Psoas muscle (tissue), 8 donors: Measurements from ENCODE around the gene GPR132. TPM values are rescaled to one million over a fixed set of nuclear protein-coding genes. Genes with fewer than 3 reads are reported as not detected.
"Not testable (repeated sequence)": the region's sequence is repeated elsewhere in the genome, so short reads cannot be mapped to it uniquely, and the experiment has no call there.

Experiments used
- ATAC-seq, 4 donors: fragments of 200-7000 bp; cut with Tn5 transposase; one replicate each; pipeline ENCODE4 v1.9.1; 2020; ENCODE audit warnings: moderate library complexity in 3 of 4, mild to moderate bottlenecking in 2 of 4
- DNase-seq, 2 donors: peaks; one replicate each; pipeline ENCODE4 v3.0.0-alpha.2; 2020
- H3K27ac ChIP-seq: fragments of 200-600 bp; one replicate; pipeline ENCODE4 v1.8.0; 2022
- H3K27me3 ChIP-seq, 3 donors: fragments of 200-600 bp in 1 of 3; one replicate each; pipeline versions ENCODE4 v1.6.1 to v1.8.0; 2013 to 2022; ENCODE audit warnings: low read length in 2 of 3, mild to moderate bottlenecking in 2 of 3, moderate library complexity in 1 of 3; ENCODE audit not compliant: insufficient read depth in 3 of 3
- H3K36me3 ChIP-seq, 2 donors: fragments of 200-600 bp in 1 of 2; one replicate each; pipeline versions ENCODE4 v1.6.1 to v1.8.0; 2013 to 2022; ENCODE audit warnings: low read depth in 1 of 2, mild to moderate bottlenecking in 1 of 2, moderate library complexity in 1 of 2; ENCODE audit not compliant: insufficient read depth in 1 of 2
- H3K4me1 ChIP-seq: fragments of 200-600 bp; one replicate; pipeline ENCODE4 v1.8.0; 2022
- H3K4me3 ChIP-seq: fragments of 200-600 bp; one replicate; pipeline ENCODE4 v1.8.0; 2022; ENCODE audit warnings: mild to moderate bottlenecking
- H3K9me3 ChIP-seq: fragments of 200-600 bp; one replicate; pipeline ENCODE4 v1.8.0; 2022
- CTCF ChIP-seq: fragments of 200-600 bp; IDR thresholded peaks from one replicate; pipeline ENCODE4 v1.8.0; 2022; ENCODE audit warnings: antibody characterized with exemption
- WGBS, 3 donors: extraction: QIAGEN DNeasy Blood & Tissue Kit; methylation state at CpG; one replicate each; pipeline versions ENCODE4 v1.1.6 to v1.1.7; 2013; 5-methylcytosine and 5-hydroxymethylcytosine counted together
- intact Hi-C, 2 donors: fragments of 100-400 bp; cut with DNase I; formaldehyde crosslinking; loops; one replicate each; pipeline versions ENCODE4 v1.11.0 to v1.14.2; 2022
- polyA plus RNA-seq, 3 donors: library from polyadenylated mRNA; stranded (reverse); fragments of 200-250 nt; gene quantifications; one replicate each; pipeline ENCODE4 v1.2.3, GENCODE V29; 2013
- total RNA-seq, 4 donors: library from RNA; stranded (reverse); fragmentation: NEBNext Ultra II Directional in 2 of 4; extraction: Animal tissue kit (Norgen Biotek cat#: 25700) in 2 of 4; gene quantifications; one replicate each; pipeline versions ENCODE4 v1.2.1 to v1.2.4, GENCODE V29; 2021 to 2023
- donor health status: healthy with polysubstance abuse.
- donor health status: DM: no; HTN: no; CAD: no; lungs with moderate emphysema.
- donor health status: Bipolar disorder and iron deficiency.
- donor health status: healthy.
- donor health status: DM: yes; HTN: yes; CAD: no.
- donor health status: DM: no; HTN: no; CAD: no.
- donor health status: DM: no; HTN: no; CAD: no.
- donor health status: DM: yes; HTN: yes; CAD: no.

Gene GPR132
- total and polyA plus RNA-seq, 7 donors = 0.08 to 0.60 (median 0.34) TPM

GRCh38 chr14:105034315-105035039 is 30.8 kb downstream of the GPR132 start:
- no peaks in the 10 kb centered on the region for H3K4me1 ChIP-seq

GRCh38 chr14:105033412-105033900 is 31.8 kb downstream of the GPR132 start:
- intact Hi-C loops, H3K27ac ChIP-seq, H3K36me3 ChIP-seq, ATAC-seq, H3K9me3 ChIP-seq, H3K4me1 ChIP-seq, DNase-seq: not testable (repeated sequence)
- 7 to 37% (median 7%) methylated on average over 38 to 45 of the region's 45 CpGs for WGBS, 3 donors
- Histone ChIP-seq H3K27me3 (peaks cover 0 to 51% (median 2%) of the 10 kb centered on the region in 3 donors), H3K4me3 (peak overlapping the region; percentile 60)

More at GRCh38 chr14:105034315-105035039, 30.8 kb downstream of the GPR132 start:
- intact Hi-C loops = no loop called here
- Histone ChIP-seq H3K27ac (no peak overlapping the region), H3K4me3 (no peak overlapping the region), H3K9me3 (no peaks in the 10 kb centered on the region), H3K36me3 (no peaks in the 10 kb centered on the region), H3K27me3 (peaks cover 0 to 51% (median 0%) of the 10 kb centered on the region in 3 donors)
- 72 to 82% (median 77%) methylated on average over 17 of the region's 17 CpGs for WGBS, 3 donors
- TF ChIP-seq CTCF = no peak
- DNase-seq (no peak), ATAC-seq (no peak)

GRCh38 chr14:105032451-105032901 is 32.8 kb downstream of the GPR132 start:
- intact Hi-C loops, H3K4me3 ChIP-seq: not testable (repeated sequence)
- 81 to 94% (median 93%) methylated on average over 5 of the region's 5 CpGs for WGBS, 3 donors

GRCh38 chr14:105030836-105031396 is 34.3 kb downstream of the GPR132 start:
- Histone ChIP-seq H3K4me1 (no peaks in the 10 kb centered on the region), H3K36me3 (no peaks in the 10 kb centered on the region), H3K27me3 (peaks cover 0 to 45% (median 2%) of the 10 kb centered on the region in 3 donors), H3K27ac (no peak overlapping the region), H3K4me3 (no peak overlapping the region), H3K9me3 (no peaks in the 10 kb centered on the region)
- WGBS, 3 donors = 81 to 83% (median 82%) methylated on average over 9 of the region's 9 CpGs
- intact Hi-C loops = no loop called here
- ATAC-seq = no peak
- TF ChIP-seq CTCF = no peak
- no peak for DNase-seq

More at GRCh38 chr14:105032451-105032901, 32.8 kb downstream of the GPR132 start:
- H3K36me3 ChIP-seq, H3K4me1 ChIP-seq, H3K27ac ChIP-seq, ATAC-seq, H3K9me3 ChIP-seq, DNase-seq: not testable (repeated sequence)
- H3K27me3 ChIP-seq = peaks cover 0 to 51% (median 2%) of the 10 kb centered on the region in 3 donors

- H3K4me3 ChIP-seq = no peak overlapping the region
- H3K36me3 ChIP-seq = no peaks in the 10 kb centered on the region
- intact Hi-C loops = no loop called here
- H3K27me3 ChIP-seq = peaks cover 0 to 39% (median 2%) of the 10 kb centered on the region in 3 donors
- ATAC-seq = no peak
- TF ChIP-seq CTCF = no peak
- H3K4me1 ChIP-seq = no peaks in the 10 kb centered on the region
- H3K27ac ChIP-seq = no peak overlapping the region
- H3K9me3 ChIP-seq = no peaks in the 10 kb centered on the region
- DNase-seq = no peak
- 59 to 69% (median 64%) methylated on average over 2 of the region's 2 CpGs for WGBS, 3 donors
Measured at GRCh38 chr14:105030194-105030593, 35.0 kb downstream of the GPR132 start.
